Measurements from ENCODE around the gene CIDEB. TPM values are rescaled to one million over a fixed set of nuclear protein-coding genes. Genes with fewer than 3 reads are reported as not detected.

CIDEB gene
- total RNA-seq, 1 experiment from 2014 or later = not detected

DNA sequence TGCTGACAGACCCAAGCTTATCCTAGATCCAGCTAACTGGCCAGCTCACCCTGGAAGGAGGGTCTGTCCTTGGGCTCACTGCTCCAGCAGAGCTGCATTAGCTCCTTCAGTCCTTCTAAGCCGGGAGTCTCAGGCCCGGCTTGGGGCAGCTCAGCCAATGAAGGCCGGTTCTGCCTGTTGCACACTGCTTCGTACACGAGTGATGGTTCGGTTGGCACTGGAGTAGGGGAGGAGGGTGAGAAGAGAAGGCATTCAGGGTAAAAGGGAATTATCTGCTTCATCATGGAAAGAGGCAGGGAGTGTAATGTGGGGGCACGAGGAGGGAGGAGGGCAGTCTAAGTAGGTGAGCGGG, 30.0 kb upstream of the CIDEB start:
- DNase-seq = no peak
- Histone ChIP-seq H3K79me1 (ENCODE audit: insufficient read depth, low read depth, low read length, poor library complexity, severe bottlenecking) (no peaks in the 10 kb centered on the region), H3K4me1 (ENCODE audit: insufficient read depth, low read length) (no peaks in the 10 kb centered on the region; the same call in 1 of the 2 replicates), H3K4me2 (ENCODE audit: insufficient read depth, insufficient read length, low read length) (no peak overlapping the region), H4K5ac (ENCODE audit: insufficient read length, low read depth, low read length) (no peak overlapping the region), H2BK5ac (ENCODE audit: insufficient read length, low read length) (no peak overlapping the region), H3T11ph (ENCODE audit: low read length) (no peak overlapping the region), H4K8ac (replicated peaks; ENCODE audit: insufficient read length, low read depth, low read length) (no peak overlapping the region), H3K9ac (ENCODE audit: extremely low read depth, insufficient read length, low read length) (no peak overlapping the region), H2AFZ (ENCODE audit: low read length) (no peak overlapping the region), H2BK12ac (ENCODE audit: insufficient read length, low read depth, low read length) (no peak overlapping the region), H3K18ac (ENCODE audit: insufficient read length, low read depth, low read length) (no peak overlapping the region), H3K14ac (ENCODE audit: insufficient read depth, low read length) (no peak overlapping the region), H4K20me1 (ENCODE audit: control insufficient read depth, insufficient read depth, insufficient read length) (no peaks in the 10 kb centered on the region), H2BK120ac (ENCODE audit: low read depth, low read length, poor library complexity, severe bottlenecking) (no peak overlapping the region), H3K27me3 (ENCODE audit: insufficient read depth, low read length) (peaks cover 68% of the 10 kb centered on the region), H3K23ac (ENCODE audit: insufficient read length, low read depth, low read length) (no peak overlapping the region), H2BK15ac (ENCODE audit: low read depth, low read length) (no peak overlapping the region), H3K4ac (ENCODE audit: low read depth, low read length) (no peak overlapping the region), H3K27ac (ENCODE audit: insufficient read length, low read depth, low read length) (no peak overlapping the region), H2AK5ac (ENCODE audit: insufficient read length, low read length) (no peak overlapping the region), H3K56ac (ENCODE audit: insufficient read length, low read depth, low read length) (no peak overlapping the region), H4K91ac (ENCODE audit: insufficient read length, low read depth, low read length) (no peak overlapping the region), H3K79me2 (ENCODE audit: insufficient read depth, low read length) (no peaks in the 10 kb centered on the region), H3K9me3 (ENCODE audit: control insufficient read depth, low read depth, low read length) (no peaks in the 10 kb centered on the region), H2BK20ac (ENCODE audit: low read depth, low read length, poor library complexity, severe bottlenecking) (no peak overlapping the region), H3K23me2 (ENCODE audit: insufficient read length, low read depth, low read length, poor library complexity, severe bottlenecking) (peaks cover 21% of the 10 kb centered on the region)
- Mint-ChIP-seq H3K4me3 (peak overlapping the region in 1 of 2 experiments; percentile 16; a peak in 1 of 5 replicates), H3K36me3 (ENCODE audit: insufficient read depth in 1 of 3, low read depth in 3 of 3) (no peaks in the 10 kb centered on the region; a peak in 1 of 7 replicates), H3K9me3 (peaks cover 0 to 2% of the 10 kb centered on the region in 2 experiments; a peak in 2 of 5 replicates), H3K4me1 (peaks cover 23 to 28% of the 10 kb centered on the region in 2 experiments), H3K27me3 (ENCODE audit: low read depth) (peaks cover 100% of the 10 kb centered on the region), H3K27ac (no peak overlapping the region)
- no CpG with 5 or more reads among the region's 8 CpGs for WGBS (ENCODE audit: extremely low coverage, insufficient read length, low lambda C conversion rate)
- TF ChIP-seq, protein P1, sequence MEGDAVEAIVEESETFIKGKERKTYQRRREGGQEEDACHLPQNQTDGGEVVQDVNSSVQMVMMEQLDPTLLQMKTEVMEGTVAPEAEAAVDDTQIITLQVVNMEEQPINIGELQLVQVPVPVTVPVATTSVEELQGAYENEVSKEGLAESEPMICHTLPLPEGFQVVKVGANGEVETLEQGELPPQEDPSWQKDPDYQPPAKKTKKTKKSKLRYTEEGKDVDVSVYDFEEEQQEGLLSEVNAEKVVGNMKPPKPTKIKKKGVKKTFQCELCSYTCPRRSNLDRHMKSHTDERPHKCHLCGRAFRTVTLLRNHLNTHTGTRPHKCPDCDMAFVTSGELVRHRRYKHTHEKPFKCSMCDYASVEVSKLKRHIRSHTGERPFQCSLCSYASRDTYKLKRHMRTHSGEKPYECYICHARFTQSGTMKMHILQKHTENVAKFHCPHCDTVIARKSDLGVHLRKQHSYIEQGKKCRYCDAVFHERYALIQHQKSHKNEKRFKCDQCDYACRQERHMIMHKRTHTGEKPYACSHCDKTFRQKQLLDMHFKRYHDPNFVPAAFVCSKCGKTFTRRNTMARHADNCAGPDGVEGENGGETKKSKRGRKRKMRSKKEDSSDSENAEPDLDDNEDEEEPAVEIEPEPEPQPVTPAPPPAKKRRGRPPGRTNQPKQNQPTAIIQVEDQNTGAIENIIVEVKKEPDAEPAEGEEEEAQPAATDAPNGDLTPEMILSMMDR (conservative IDR thresholded peaks at IDR 0.05) = no peak
